CD4-positive, alpha-beta memory T cell (primary cell): ENCODE data around the gene AURKA. TPM values are rescaled to one million over a fixed set of nuclear protein-coding genes. Genes with fewer than 3 reads are reported as not detected.
A peak's percentile ranks its signal among the peaks of the same experiment; 100 is the strongest.
"Not testable (repeated sequence)": the region's sequence is repeated elsewhere in the genome, so short reads cannot be mapped to it uniquely, and the experiment has no call there.

Experiments
- CTCF ChIA-PET: fragments of 350-600 bp; sonication (Branson Sonifier 250); formaldehyde crosslinking; loops from one replicate; lab custom pipeline; 2021; ENCODE audit warnings: inconsistent platforms; ENCODE audit not compliant: partially characterized antibody; lab: Charles Lee
- POLR2A ChIA-PET: fragments of 350-600 bp; sonication (Branson Sonifier 250); formaldehyde crosslinking; loops from one replicate; lab custom pipeline; 2021; ENCODE audit not compliant: partially characterized antibody; lab: Charles Lee
- DNase-seq, 5 donors: peaks; one replicate each; pipeline versions ENCODE4 v3.0.0 to v3.0.0-alpha.2; 2020 to 2022; ENCODE audit warnings: mixed read lengths in 1 of 5
- H3K27ac ChIP-seq: one replicate; pipeline ENCODE4 v1.7.0; 2013; ENCODE audit warnings: low read depth, low read length
- H3K27me3 ChIP-seq: 2 replicates; pipeline ENCODE4 v1.7.0; 2013; ENCODE audit warnings: mild to moderate bottlenecking, low read length, moderate library complexity; ENCODE audit not compliant: insufficient read depth
- H3K36me3 ChIP-seq: 2 replicates; pipeline ENCODE4 v1.7.0; 2013; ENCODE audit warnings: mild to moderate bottlenecking, low read length, moderate library complexity; ENCODE audit not compliant: insufficient read depth
- H3K4me1 ChIP-seq: 2 replicates; pipeline ENCODE4 v1.7.0; 2013; ENCODE audit warnings: mild to moderate bottlenecking, low read length, moderate library complexity; ENCODE audit not compliant: insufficient read depth
- H3K4me3 ChIP-seq, 2 donors: one replicate each; pipeline ENCODE4 v1.7.0; 2013; ENCODE audit warnings: low read length in 2 of 2, mild to moderate bottlenecking in 1 of 2
- H3K9me3 ChIP-seq, 2 donors: one replicate each; pipeline ENCODE4 v1.7.0; 2013; ENCODE audit warnings: low read length in 2 of 2, control low read depth in 1 of 2; ENCODE audit not compliant: control insufficient read depth in 1 of 2
- H3K27ac Mint-ChIP-seq, 7 donors: one replicate each; pipeline ENCODE4 v1.8.0; 2020 to 2021; ENCODE audit warnings: mixed read lengths in 7 of 7, mild to moderate bottlenecking in 6 of 7, inconsistent platforms in 3 of 7, moderate library complexity in 3 of 7
- H3K27me3 Mint-ChIP-seq, 2 donors: one replicate each; pipeline ENCODE4 v1.8.0; 2020 to 2021; ENCODE audit warnings: mixed read lengths in 2 of 2
- H3K36me3 Mint-ChIP-seq, 2 donors: one replicate each; pipeline ENCODE4 v1.8.0; 2020 to 2021; ENCODE audit warnings: mixed read lengths in 2 of 2, inconsistent platforms in 1 of 2, mild to moderate bottlenecking in 1 of 2
- H3K4me1 Mint-ChIP-seq, 4 donors: one replicate each; pipeline ENCODE4 v1.8.0; 2020 to 2021; ENCODE audit warnings: mixed read lengths in 4 of 4, mild to moderate bottlenecking in 1 of 4
- H3K4me3 Mint-ChIP-seq, 8 donors: one replicate each; pipeline ENCODE4 v1.8.0; 2020 to 2021; ENCODE audit warnings: mixed read lengths in 8 of 8, mild to moderate bottlenecking in 7 of 8, moderate library complexity in 6 of 8, inconsistent platforms in 3 of 8
- H3K9me3 Mint-ChIP-seq, 8 donors: one replicate each; pipeline ENCODE4 v1.8.0; 2020 to 2021; ENCODE audit warnings: mixed read lengths in 8 of 8, mild to moderate bottlenecking in 5 of 8, inconsistent platforms in 3 of 8, moderate library complexity in 1 of 8
- intact Hi-C: fragments of 100-400 bp; cut with micrococcal nuclease; formaldehyde crosslinking; loops from one replicate; pipeline ENCODE4 v1.15.1; 2023
- polyA plus RNA-seq, 2 donors: library from polyadenylated mRNA; unstranded; fragments of 300-500 nt; fragmentation: Illumina TruSeq; gene quantifications; one replicate each; pipeline ENCODE4 v1.2.3, GENCODE V29; 2021
- total RNA-seq, 2 experiments: library from RNA; stranded (reverse); gene quantifications; one replicate each; pipeline ENCODE4 v1.2.3, GENCODE V29; 2021

AURKA gene
- total and polyA plus RNA-seq, 4 experiments from 2014 or later, result 0.81 to 2.8 (median 1.5) TPM

GRCh38 chr20:56391037-56391436, 978 bp downstream of the AURKA start:
- Mint-ChIP-seq H3K27me3 (no peaks in the 10 kb centered on the region), H3K4me3 (no peak overlapping the region), H3K36me3 (peaks cover 18 to 19% of the 10 kb centered on the region in 2 donors), H3K4me1 (peaks cover 25 to 28% (median 28%) of the 10 kb centered on the region in 4 donors), H3K27ac (peak overlapping the region in 3 of 7 donors; percentile 60 to 94 (median 62)), H3K9me3 (no peaks in the 10 kb centered on the region)
- ChIA-PET POLR2A (interaction anchor here (0.6 to 3.4 kb wide), 6 partner anchors 15 to 83 kb away, joined by 3 to 47 read pairs (median 15); partner anchors contain the start of genes FAM210B and RTF2), CTCF (no interaction called here)
- intact Hi-C loops, result loop anchor here (10.0 kb wide), 1 partner anchor 1234 kb away; the partner anchor contains the start of gene ZBP1
- no peaks in the 10 kb centered on the region for H3K27me3 ChIP-seq
- H3K36me3 ChIP-seq, result peaks cover 11% of the 10 kb centered on the region
- peak overlapping the region; percentile 91 for H3K27ac ChIP-seq
- H3K9me3 ChIP-seq, result no peaks in the 10 kb centered on the region
- H3K4me1 ChIP-seq, result peaks cover 34% of the 10 kb centered on the region
- peak overlapping the region in 1 of 2 donors; percentile 100 for H3K4me3 ChIP-seq
- no peak for DNase-seq

- CTCF ChIA-PET, H3K9me3 Mint-ChIP-seq, DNase-seq, H3K4me3 ChIP-seq, H3K27me3 Mint-ChIP-seq, H3K4me3 Mint-ChIP-seq, H3K36me3 ChIP-seq, H3K27ac ChIP-seq, H3K9me3 ChIP-seq, H3K27me3 ChIP-seq: not testable (repeated sequence)
- peaks cover 23 to 25% (median 25%) of the 10 kb centered on the region in 4 donors for H3K4me1 Mint-ChIP-seq
- intact Hi-C loops, result loop anchor here (10.0 kb wide), 1 partner anchor 1234 kb away; the partner anchor contains the start of gene ZBP1
- H3K36me3 Mint-ChIP-seq, result peaks cover 12% of the 10 kb centered on the region in 2 donors
- POLR2A ChIA-PET, result interaction anchor here (2.6 kb wide), 1 partner anchor 21 kb away, joined by 10 read pairs; no protein-coding TSS in a partner anchor
- H3K27ac Mint-ChIP-seq, result peak overlapping the region in 1 of 7 donors; percentile 60
- peaks cover 33% of the 10 kb centered on the region for H3K4me1 ChIP-seq
These were observed 1.6 kb downstream of the AURKA start for GRCh38 chr20:56390396-56390795.

- Mint-ChIP-seq H3K9me3 (no peaks in the 10 kb centered on the region), H3K4me3 (peak overlapping the region in 1 of 8 donors; percentile 36), H3K27ac (peak overlapping the region in 2 of 7 donors; percentile 11 to 21), H3K36me3 (peaks cover 6 to 11% of the 10 kb centered on the region in 2 donors), H3K4me1 (peaks cover 19 to 21% (median 20%) of the 10 kb centered on the region in 4 donors), H3K27me3 (no peaks in the 10 kb centered on the region)
- DNase-seq, result no peak
- H3K4me3 ChIP-seq, result no peak overlapping the region
- no peak overlapping the region for H3K27ac ChIP-seq
- H3K4me1 ChIP-seq, result peaks cover 27% of the 10 kb centered on the region
- no peaks in the 10 kb centered on the region for H3K27me3 ChIP-seq
- H3K36me3 ChIP-seq, result no peaks in the 10 kb centered on the region
- CTCF ChIA-PET, result no interaction called here
- H3K9me3 ChIP-seq, result no peaks in the 10 kb centered on the region
- intact Hi-C loops, result loop anchor here (10.0 kb wide), 1 partner anchor 1235 kb away; the partner anchor contains the start of gene ZBP1
- POLR2A ChIA-PET, result no interaction called here
These were observed 2.2 kb downstream of the AURKA start for GRCh38 chr20:56389807-56390206.

- H3K36me3 ChIP-seq, result no peaks in the 10 kb centered on the region
- ChIA-PET CTCF (no interaction called here), POLR2A (interaction anchor here (1.8 kb wide), 1 partner anchor 30 kb away, joined by 5 read pairs; the partner anchor contains the start of gene FAM210B)
- no peak for DNase-seq
- Mint-ChIP-seq H3K4me3 (no peak overlapping the region), H3K36me3 (peaks cover 4 to 11% of the 10 kb centered on the region in 2 donors), H3K27ac (peak overlapping the region in 1 of 7 donors; percentile 5), H3K9me3 (no peaks in the 10 kb centered on the region), H3K27me3 (no peaks in the 10 kb centered on the region), H3K4me1 (peaks cover 10 to 20% (median 14%) of the 10 kb centered on the region in 4 donors)
- H3K4me3 ChIP-seq, result no peak overlapping the region
- H3K9me3 ChIP-seq, result no peaks in the 10 kb centered on the region
- intact Hi-C loops, result no loop called here
- H3K27me3 ChIP-seq, result no peaks in the 10 kb centered on the region
- H3K27ac ChIP-seq, result no peak overlapping the region
- H3K4me1 ChIP-seq, result peaks cover 17% of the 10 kb centered on the region
These were observed 3.1 kb downstream of the AURKA start for GRCh38 chr20:56388882-56389281.

DNA sequence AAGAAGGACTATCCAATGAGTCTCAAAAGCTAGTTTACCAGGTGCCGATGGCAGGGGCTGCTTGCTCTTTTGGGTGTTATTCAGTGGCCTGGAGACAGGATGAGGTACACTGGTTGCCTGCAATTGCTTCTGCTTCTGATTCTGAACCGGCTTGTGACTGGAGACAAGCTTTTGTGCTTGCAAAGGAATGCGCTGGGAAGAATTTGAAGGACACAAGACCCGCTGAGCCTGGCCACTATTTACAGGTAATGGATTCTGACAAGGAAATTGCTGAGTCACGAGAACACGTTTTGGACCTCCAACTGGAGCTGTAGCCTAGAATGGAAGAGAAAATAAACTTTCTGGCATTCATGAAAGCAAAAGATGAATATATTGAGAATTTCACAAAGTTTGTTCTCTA, 5.8 kb downstream of the AURKA start:
- H3K27ac Mint-ChIP-seq, result peak overlapping the region in 1 of 7 donors; percentile 28
- H3K27ac ChIP-seq, result no peak overlapping the region

DNA sequence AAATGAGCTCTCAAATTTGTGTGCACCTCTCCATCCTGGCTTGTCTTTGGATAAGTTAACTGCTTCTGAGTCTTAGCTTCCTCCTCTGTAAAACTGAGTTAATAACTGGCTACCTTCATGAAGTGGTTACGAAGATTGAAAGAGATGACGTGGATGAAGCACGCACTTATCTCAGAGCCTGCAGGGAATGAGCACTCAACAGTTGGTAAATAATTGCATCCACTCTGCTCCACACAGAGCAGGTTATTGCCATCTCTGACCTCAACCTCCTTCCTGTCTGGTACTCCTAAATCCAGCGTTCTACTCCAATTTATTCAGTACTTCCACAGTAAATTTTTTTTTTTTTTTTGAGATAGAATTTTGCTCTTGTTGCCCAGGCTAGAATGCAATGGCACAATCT, 6.9 kb downstream of the AURKA start:
- ChIA-PET CTCF (no interaction called here), POLR2A (interaction anchor here (1.1 kb wide), 1 partner anchor 26 kb away, joined by 3 read pairs; the partner anchor contains the start of gene FAM210B)
- peaks cover 0 to 3% (median under 1%) of the 10 kb centered on the region in 4 donors for H3K4me1 Mint-ChIP-seq
- no peak overlapping the region for H3K4me3 ChIP-seq
- H3K27me3 ChIP-seq, result no peaks in the 10 kb centered on the region
- H3K9me3 ChIP-seq, result no peaks in the 10 kb centered on the region
- intact Hi-C loops, result no loop called here
- H3K36me3 ChIP-seq, result no peaks in the 10 kb centered on the region
- H3K27ac ChIP-seq, result no peak overlapping the region
- DNase-seq, result no peak
- H3K9me3 Mint-ChIP-seq, result no peaks in the 10 kb centered on the region
- H3K27ac Mint-ChIP-seq, result no peak overlapping the region
- H3K4me1 ChIP-seq, result no peaks in the 10 kb centered on the region
- H3K4me3 Mint-ChIP-seq, result no peak overlapping the region
- H3K36me3 Mint-ChIP-seq, result peaks cover 0 to 11% of the 10 kb centered on the region in 2 donors
- H3K27me3 Mint-ChIP-seq, result no peaks in the 10 kb centered on the region

More for the DNA sequence above, 5.8 kb downstream of the AURKA start:
- Mint-ChIP-seq H3K4me3 (no peak overlapping the region), H3K27me3 (no peaks in the 10 kb centered on the region), H3K4me1 (peaks cover 0 to 8% (median 3%) of the 10 kb centered on the region in 4 donors), H3K36me3 (peaks cover 0 to 11% of the 10 kb centered on the region in 2 donors), H3K9me3 (no peaks in the 10 kb centered on the region)
- no peaks in the 10 kb centered on the region for H3K27me3 ChIP-seq
- H3K9me3 ChIP-seq, result no peaks in the 10 kb centered on the region
- no peaks in the 10 kb centered on the region for H3K36me3 ChIP-seq
- ChIA-PET POLR2A (no interaction called here), CTCF (interaction anchor here (1.1 kb wide), 1 partner anchor 12 kb away, joined by 4 read pairs; no protein-coding TSS in a partner anchor)
- intact Hi-C loops, result no loop called here
- no peak for DNase-seq
- no peak overlapping the region for H3K4me3 ChIP-seq
- peaks cover 5% of the 10 kb centered on the region for H3K4me1 ChIP-seq

DNA sequence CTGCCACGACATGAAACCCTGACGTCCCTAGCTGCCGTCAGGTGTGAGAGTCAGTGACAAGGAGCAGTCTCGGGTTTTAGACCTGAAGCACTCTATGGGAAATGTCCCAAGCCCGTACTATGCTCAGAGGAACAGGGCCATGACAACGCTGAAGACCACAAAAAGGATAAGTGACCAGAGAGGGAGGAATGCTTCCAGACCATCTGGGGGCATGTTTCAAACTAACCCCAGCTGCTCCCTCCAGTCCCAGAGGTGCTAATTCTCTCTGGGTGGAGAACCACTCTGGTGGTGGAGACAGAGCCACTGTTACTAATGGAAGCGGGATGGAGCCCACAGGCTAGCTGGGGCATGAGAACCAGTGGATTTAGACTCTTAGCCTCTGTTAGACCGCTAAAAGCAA, 8.7 kb downstream of the AURKA start:
- Histone ChIP-seq H3K27ac (no peak overlapping the region), H3K4me1 (no peaks in the 10 kb centered on the region), H3K9me3 (no peaks in the 10 kb centered on the region), H3K36me3 (no peaks in the 10 kb centered on the region), H3K27me3 (no peaks in the 10 kb centered on the region), H3K4me3 (no peak overlapping the region)
- CTCF ChIA-PET, result no interaction called here
- Mint-ChIP-seq H3K9me3 (peaks cover 0 to under 1% (median 0%) of the 10 kb centered on the region in 8 donors), H3K27ac (peak overlapping the region in 1 of 7 donors; percentile 47), H3K36me3 (peaks cover 0 to 5% of the 10 kb centered on the region in 2 donors), H3K27me3 (no peaks in the 10 kb centered on the region), H3K4me1 (peaks cover 0 to 2% (median under 1%) of the 10 kb centered on the region in 4 donors), H3K4me3 (no peak overlapping the region)
- POLR2A ChIA-PET, result interaction anchor here (1.0 kb wide), 1 partner anchor 9 kb away, joined by 3 read pairs; the partner anchor contains the start of genes AURKA and CSTF1
- DNase-seq, result no peak
- intact Hi-C loops, result no loop called here
